GM12878 (cell line): ENCODE results near the gene SERPINH1.

Experiments
- BCL11A ChIP-seq: IDR thresholded peaks from 2 replicates; pipeline ENCODE4 v1.6.1; 2011; ENCODE audit warnings: low read depth, low read length
- EZH2 ChIP-seq: IDR thresholded peaks from 2 replicates; pipeline ENCODE4 v1.6.1; 2012; ENCODE audit warnings: low read depth, mild to moderate bottlenecking, control low read depth, inconsistent platforms, low read length, borderline replicate concordance; ENCODE audit not compliant: control insufficient read depth
- RAD21 ChIP-seq: IDR thresholded peaks from 2 replicates; pipeline ENCODE4 v1.6.1; 2011; ENCODE audit warnings: mild to moderate bottlenecking, low read depth, low read length, moderate library complexity; ENCODE audit not compliant: insufficient read depth
- TF ChIP-seq, protein P1 (sequence below), 3 experiments: IDR thresholded peaks in 2 of 3; conservative IDR thresholded peaks in 1 of 3; 2 replicates each; pipeline ENCODE4 v1.5.1; 2011; ENCODE audit warnings: low read depth in 3 of 3, low read length in 3 of 3, mild to moderate bottlenecking in 3 of 3, control low read depth in 2 of 3, moderate library complexity in 2 of 3, inconsistent platforms in 1 of 3, mixed read lengths in 1 of 3; ENCODE audit not compliant: control insufficient read depth in 2 of 3, insufficient read depth in 1 of 3; ENCODE audit errors: extremely low read depth in 1 of 3
- TF ChIP-seq, protein P2 (sequence below): IDR thresholded peaks from 2 replicates; pipeline ENCODE4 v1.6.1; 2012; ENCODE audit warnings: low read length, inconsistent platforms

DNA sequence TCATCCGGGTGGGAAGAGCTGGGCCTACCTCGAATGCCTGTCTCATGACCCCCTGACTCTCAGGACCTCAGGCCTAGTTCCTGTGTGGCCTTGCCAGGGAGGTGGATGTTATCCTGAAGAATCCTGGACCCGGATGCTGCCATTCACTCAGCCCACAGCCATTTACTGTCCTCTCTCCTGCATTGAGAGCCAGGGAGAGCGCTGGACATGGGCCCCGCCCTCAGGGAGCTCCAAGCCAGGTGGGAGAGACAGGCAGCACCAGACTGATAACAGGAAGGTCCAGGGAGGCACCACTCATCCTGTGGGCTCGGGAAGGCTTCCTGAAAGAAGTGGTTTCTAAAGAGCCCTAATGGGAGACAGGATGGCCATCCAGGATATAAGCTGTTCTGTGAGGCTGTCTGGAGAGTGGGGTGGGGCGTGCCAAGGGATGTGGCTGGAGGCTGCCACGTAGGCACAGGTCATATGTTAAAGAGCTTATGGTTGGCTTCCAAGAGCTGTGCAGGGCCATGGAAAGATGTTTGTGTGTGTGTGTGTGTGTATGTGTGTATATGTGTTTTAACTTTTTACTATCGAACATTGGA, 8.6 kb downstream of the SERPINH1 start:
- TF ChIP-seq EZH2 (no peak), RAD21 (no peak), BCL11A (no peak)
- TF ChIP-seq, protein P1, sequence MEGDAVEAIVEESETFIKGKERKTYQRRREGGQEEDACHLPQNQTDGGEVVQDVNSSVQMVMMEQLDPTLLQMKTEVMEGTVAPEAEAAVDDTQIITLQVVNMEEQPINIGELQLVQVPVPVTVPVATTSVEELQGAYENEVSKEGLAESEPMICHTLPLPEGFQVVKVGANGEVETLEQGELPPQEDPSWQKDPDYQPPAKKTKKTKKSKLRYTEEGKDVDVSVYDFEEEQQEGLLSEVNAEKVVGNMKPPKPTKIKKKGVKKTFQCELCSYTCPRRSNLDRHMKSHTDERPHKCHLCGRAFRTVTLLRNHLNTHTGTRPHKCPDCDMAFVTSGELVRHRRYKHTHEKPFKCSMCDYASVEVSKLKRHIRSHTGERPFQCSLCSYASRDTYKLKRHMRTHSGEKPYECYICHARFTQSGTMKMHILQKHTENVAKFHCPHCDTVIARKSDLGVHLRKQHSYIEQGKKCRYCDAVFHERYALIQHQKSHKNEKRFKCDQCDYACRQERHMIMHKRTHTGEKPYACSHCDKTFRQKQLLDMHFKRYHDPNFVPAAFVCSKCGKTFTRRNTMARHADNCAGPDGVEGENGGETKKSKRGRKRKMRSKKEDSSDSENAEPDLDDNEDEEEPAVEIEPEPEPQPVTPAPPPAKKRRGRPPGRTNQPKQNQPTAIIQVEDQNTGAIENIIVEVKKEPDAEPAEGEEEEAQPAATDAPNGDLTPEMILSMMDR (IDR thresholded peaks at IDR 0.05 in 2 of 3, conservative IDR thresholded peaks at IDR 0.05 in 1 of 3; ENCODE audit: control insufficient read depth in 2 of 3, extremely low read depth in 1 of 3, insufficient read depth in 1 of 3, low read depth in 3 of 3, low read length in 3 of 3), result no peak
- TF ChIP-seq, protein P2, sequence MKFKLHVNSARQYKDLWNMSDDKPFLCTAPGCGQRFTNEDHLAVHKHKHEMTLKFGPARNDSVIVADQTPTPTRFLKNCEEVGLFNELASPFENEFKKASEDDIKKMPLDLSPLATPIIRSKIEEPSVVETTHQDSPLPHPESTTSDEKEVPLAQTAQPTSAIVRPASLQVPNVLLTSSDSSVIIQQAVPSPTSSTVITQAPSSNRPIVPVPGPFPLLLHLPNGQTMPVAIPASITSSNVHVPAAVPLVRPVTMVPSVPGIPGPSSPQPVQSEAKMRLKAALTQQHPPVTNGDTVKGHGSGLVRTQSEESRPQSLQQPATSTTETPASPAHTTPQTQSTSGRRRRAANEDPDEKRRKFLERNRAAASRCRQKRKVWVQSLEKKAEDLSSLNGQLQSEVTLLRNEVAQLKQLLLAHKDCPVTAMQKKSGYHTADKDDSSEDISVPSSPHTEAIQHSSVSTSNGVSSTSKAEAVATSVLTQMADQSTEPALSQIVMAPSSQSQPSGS, result no peak
